Measurements from ENCODE around the gene USHBP1. TPM values are rescaled to one million over a fixed set of nuclear protein-coding genes. Genes with fewer than 3 reads are reported as not detected.

Gene USHBP1
- total and polyA plus RNA-seq, 10 of the 15 experiments (the other 5 are each of a cell fraction or from before 2014, with no cell fraction given): 0.05 to 0.96 (median 0.22) TPM; not detected in 2

- no peak for TF ChIP-seq ZBTB11 (CRISPR knock-in tag; IDR thresholded peaks at IDR 0.05)
- no peak for TF ChIP-seq LARP7 (IDR thresholded peaks at IDR 0.05)
- TF ChIP-seq CUX1 (IDR thresholded peaks at IDR 0.05; ENCODE audit: insufficient replicate concordance, low read depth, low read length): no peak
- TF ChIP-seq CHD1 (IDR thresholded peaks at IDR 0.05; ENCODE audit: low read depth, low read length): no peak
- no peak for TF ChIP-seq TBL1XR1 (IDR thresholded peaks at IDR 0.05; ENCODE audit: low read depth, low read length)
- TF ChIP-seq NFYB (IDR thresholded peaks at IDR 0.05; ENCODE audit: insufficient read depth, low read depth, low read length): peak; percentile 100
- 0 out of 2 replicates have a peak, but pooled peaks have one; percentile 15 for TF ChIP-seq SREBF2 (IDR thresholded peaks at IDR 0.05; ENCODE audit: low read length)
- TF ChIP-seq IRF4 (IDR thresholded peaks at IDR 0.05; ENCODE audit: low read depth, low read length): peak; percentile 64; the same call in 1 of the 2 replicates
- TF ChIP-seq ZNF384 (IDR thresholded peaks at IDR 0.05; ENCODE audit: borderline replicate concordance, low read depth, low read length): no peak
Observed at GRCh38 chr19:17309198-17309964, 44.8 kb upstream of the USHBP1 start, which contains the start of gene DDA1 (continued).

Measured in GM12878 (cell line).